HG02798 (cell line): ENCODE measurements around the gene PURA.
A peak's percentile ranks its signal among the peaks of the same experiment; 100 is the strongest.
"Not testable (repeated sequence)": the region's sequence is repeated elsewhere in the genome, so short reads cannot be mapped to it uniquely, and the experiment has no call there.

Experiments used
- ATAC-seq: cut with Tn5 transposase; IDR thresholded peaks from one replicate; pipeline ENCODE4 v1.9.1; 2021; ENCODE audit warnings: mild to moderate bottlenecking; ENCODE audit not compliant: unreplicated experiment, poor library complexity

PURA gene

DNA sequence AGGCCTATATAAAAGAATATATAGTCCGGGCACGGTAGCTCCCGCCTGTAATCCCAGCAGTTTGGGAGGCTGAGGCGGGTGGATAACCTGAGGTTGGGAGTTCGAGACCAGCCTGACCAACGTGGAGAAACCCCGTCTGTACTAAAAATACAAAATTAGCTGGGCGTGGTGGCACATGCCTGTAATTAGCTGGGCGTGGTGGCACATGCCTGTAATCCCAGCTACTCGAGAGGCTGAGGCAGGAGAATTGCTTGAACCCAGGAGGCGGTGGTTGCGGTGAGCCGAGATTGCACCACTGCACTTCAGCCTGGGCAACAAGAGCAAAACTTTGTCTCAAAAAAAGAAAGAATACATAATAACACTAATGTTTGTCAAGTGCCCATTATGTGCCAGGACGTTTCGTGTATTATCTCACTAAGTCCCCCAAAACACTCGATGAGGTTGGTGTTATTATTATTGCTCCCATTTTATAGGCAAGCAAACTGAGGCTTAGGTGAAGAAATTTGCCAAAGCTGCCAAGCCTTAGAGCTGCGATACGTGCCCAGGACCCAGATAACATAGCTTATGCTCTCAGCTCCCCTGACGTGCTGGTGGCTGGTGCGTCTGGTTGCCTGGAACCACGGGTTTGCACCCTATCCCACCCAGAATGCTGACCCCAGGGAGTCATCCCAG is 40.9 kb downstream of the PURA start:
- not testable (repeated sequence) for ATAC-seq

DNA sequence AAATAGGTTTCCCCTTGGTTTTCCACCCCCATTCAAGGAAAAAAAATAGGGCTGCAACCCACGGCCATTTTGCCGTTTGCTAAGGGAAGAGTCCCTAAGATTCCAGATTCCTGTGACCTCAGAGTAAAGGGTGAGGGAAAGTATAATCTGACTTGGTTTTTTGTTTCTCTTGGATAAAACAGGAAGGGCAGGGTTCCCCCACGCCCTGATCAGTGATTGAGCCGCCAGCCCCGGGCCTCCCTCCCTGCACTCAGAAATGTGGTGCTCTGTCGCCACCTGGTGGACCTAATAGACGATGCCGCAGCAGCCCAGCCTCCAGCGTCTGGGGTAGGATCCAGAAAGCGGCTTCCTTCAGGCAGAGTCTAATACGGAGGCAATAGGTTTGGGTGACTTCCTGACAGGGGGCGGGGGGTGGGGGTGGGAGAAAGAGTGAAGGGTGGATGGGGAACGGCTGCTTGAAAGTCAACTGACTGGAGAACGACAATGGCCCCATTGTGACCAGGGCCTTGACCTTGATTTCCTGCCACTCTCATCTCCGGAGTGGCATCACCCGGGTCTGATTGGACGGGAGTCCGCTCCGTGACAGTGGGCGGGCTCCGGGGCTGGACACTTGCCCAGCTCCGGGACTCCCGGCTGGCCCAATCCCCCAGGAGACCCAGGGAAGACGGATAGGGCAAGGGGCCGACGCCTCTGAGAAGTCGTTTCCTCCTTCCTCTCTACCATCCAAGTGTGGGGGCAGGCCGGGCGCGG is 43.3 kb downstream of the PURA start:
- peak; percentile 97 for ATAC-seq

DNA sequence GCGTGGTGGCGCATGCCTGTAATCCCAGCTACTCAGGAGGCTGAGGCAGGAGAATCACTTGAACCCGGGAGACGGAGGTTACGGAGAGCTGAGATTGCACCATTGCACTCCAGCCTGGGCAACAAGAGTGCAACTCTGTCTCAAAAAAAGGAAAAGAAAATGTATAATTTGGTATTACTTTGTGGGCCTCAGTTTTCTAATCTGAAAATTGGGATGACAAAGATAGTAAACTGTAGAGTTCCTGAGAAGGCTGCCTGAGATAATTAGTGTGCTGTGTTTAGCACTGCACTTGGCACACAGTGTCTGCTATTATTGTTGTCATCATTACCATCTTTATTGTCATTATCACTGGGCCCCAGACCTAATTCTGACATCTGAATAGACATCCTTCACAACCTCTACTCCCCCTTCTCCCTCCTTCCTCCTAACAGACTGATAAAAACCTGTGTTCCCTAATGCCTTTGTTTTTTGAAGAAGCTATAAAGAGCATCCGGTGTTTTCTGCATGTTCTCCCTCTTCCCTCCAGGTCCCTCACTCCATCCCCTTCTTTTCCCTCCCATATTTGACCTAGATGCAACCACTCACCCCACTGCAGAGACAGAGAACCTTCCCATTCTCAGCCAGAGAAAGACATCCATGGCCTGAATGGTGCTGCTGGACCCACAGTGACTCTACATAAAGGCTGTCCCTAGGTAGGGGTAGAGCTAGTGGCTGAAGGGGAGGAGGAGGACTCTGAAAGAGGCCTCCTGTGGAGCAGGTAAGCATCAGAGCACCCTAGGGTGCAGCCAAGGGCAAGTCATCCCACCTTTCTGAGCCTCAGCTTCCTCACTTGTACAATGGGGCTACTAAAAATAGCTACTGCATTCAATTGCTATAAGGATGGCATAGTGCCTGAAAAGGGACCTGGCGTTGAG is 45.4 kb downstream of the PURA start:
- no peak for ATAC-seq

DNA sequence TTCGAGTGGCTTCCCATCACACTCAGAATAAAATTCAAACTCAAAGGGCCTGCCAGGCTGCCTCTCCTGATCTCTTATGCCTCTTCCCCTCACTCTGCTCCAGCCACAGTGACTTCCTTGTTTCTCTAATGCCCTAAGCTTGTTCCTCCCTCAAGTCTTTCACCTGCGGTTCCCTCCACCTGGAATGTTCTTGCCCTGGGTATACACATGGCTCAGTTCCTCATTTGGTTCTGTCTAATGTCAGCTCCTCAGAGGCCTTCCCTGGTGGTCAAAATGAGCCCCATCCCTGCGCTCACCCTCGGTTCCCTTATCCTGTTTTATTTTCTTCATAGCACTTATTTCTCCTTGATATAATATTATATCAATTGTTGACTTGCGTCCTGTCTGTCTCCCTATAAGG is 48.4 kb downstream of the PURA start:
- no peak for ATAC-seq

DNA sequence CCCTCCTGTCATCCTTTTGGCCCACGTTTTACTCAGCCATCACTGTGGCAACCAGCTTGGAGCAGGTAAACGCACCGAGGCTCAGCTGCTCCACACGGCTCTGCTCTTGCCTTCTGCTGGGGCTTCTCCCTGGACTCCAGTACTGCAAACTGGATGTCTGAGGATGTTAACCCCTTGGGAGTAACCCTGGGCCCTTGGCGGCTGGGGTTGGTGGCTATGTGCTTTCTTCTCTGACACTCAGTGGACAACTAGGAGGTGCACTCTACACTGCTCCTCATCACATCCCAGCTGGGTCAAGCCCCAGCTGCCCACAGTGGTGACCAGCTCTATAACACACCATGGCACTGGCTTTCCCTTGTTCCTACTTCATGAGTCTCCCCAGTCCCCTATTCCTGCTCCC is 48.9 kb downstream of the PURA start:
- ATAC-seq = no peak

DNA sequence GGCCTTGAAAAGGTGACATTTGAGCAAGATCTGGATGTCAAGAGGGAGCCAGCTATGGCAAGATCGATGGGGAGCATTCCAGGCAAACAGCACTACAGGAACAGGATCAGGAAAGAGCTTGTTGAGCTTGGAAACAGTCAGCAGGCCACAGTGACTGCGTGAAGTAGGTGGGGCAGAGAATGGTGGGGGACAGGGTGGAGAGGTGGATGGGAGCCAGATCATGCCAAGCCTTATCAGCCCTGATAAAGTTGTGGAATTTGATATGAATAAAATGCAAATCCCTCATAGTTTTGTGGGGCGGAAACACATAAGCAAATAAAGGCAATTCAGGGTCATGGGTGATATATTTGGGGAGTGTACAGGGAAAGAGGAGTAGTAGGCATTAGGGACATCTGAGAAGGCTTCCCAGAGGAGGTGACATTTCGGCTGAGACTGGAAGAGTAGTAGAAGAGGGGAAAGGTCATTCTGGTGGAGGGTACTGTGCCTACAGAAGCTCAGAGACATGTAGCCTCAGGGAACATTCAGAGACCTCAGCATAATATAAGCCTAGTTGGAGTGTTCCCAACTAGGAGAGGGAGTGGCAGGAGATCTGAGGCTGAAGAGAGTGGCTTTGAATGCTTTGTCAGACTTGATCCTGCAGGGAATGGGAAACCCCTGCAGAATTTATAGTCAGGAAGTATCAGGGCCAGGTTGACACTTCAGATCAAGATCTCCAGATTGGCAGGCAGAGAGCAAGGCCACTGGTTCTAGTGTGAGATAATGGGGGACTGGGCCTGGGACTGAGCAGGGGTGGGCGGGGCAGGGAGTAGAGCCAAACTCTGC is 51.4 kb downstream of the PURA start:
- no peak for ATAC-seq

DNA sequence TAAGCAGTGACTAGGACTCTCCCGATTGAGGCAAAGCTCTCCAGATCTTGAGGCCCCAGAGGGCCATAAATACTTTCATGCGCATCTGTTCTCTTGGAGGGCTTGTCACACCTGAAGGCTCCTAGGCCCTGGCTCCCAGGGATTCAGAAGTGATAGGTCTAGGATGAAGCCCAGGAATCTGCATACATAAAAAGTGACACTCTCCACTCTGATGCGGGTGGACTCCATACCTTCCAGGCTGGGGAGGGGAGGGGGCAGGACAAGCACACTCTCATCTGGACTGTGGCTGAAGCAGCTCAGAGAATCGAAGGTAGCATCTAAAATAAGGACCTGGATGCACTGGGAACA is 52.0 kb downstream of the PURA start:
- ATAC-seq = no peak

DNA sequence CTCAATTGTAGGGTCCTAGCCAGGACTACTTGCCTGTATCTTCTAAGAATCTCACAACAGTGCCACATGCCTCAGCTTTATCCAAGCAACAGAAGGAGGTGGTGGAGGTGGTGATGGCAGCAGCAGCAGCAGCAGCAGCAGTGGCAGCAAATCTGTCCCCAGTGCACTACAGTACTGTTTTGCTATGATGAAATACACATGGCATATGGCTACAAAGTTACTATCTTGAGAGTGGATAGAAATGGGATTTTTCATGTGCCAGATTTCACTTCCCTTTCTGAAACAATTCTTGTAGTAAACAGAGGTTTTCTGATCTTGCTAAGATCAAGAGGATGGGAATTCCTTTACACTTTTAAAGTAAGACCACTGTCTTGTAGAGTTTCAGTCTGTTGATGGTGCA is 53.0 kb downstream of the PURA start:
- ATAC-seq = no peak

DNA sequence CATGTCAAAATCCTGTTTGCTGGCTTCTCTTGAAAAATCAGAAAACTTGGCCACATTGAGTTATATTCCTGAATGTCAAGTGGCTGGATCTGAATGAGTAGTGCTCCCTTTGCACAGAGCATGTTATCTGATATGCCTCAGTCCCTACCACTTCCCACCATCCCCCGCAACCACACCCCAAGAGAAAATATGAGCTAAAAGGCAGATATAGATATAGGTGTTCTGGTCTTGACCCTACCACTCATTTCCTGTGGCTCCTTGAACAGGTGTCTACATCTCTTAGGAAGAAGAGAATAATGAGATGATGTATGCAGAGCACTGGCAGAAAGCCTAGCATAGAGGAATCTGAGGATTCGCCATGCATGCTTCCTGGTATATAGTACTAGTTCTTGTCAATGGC is 54.5 kb downstream of the PURA start:
- no peak for ATAC-seq

DNA sequence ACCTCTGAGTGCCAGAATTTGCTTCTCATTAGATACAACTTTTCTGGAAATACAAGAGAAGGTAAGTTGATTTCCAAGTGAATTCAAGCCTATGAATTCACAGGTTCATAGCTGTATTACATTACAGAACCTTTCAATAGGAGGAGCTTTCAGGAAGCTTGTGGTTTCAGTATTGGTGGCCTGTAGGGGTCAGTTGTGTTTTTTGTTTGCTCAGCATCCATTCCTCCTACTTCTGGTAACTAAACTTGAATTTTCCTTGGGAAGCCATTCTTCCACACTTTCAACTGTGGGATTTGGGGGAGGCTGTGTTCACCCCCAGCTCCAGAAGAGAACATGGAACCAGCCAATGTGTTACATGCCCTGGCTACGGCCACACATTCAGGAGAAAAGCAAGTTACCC is 55.5 kb downstream of the PURA start:
- ATAC-seq = no peak

DNA sequence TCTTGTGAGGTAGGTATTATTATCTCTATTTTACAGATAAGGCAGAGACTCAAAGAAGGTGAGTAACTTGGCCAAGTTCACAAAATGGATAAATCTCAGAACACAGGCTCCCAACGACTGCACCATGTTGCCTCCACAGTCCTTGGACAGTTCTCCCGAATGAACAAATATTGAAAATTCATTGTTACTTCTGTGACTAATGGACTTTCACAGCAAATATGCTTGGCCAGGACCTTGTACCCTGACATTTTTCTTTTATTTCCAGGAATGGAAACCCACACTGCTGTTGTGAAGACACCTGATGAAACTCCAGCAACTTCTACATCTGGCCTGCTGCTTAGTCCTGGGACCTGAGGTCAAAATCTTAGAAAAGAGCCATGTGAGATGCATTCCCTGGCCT is 58.6 kb downstream of the PURA start:
- ATAC-seq = no peak

DNA sequence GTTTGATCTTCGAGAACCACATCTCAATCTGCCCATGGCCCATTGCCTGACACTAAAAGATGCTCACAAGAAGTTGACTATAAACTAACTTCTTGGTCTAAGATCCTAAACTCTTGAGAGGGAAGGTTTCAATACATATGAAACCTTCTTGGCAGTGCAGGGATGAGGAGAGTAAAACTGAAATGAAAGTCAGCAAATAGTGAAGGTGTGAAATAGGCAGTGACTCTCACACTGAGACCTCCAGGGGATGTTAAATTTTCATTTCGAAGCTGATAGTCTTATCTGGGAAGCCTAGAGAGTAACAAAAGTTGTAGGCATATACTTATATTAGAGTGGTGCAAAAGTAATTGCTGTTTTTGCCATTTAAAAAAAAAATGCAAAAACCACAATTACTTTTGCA is 60.1 kb downstream of the PURA start:
- no peak for ATAC-seq

DNA sequence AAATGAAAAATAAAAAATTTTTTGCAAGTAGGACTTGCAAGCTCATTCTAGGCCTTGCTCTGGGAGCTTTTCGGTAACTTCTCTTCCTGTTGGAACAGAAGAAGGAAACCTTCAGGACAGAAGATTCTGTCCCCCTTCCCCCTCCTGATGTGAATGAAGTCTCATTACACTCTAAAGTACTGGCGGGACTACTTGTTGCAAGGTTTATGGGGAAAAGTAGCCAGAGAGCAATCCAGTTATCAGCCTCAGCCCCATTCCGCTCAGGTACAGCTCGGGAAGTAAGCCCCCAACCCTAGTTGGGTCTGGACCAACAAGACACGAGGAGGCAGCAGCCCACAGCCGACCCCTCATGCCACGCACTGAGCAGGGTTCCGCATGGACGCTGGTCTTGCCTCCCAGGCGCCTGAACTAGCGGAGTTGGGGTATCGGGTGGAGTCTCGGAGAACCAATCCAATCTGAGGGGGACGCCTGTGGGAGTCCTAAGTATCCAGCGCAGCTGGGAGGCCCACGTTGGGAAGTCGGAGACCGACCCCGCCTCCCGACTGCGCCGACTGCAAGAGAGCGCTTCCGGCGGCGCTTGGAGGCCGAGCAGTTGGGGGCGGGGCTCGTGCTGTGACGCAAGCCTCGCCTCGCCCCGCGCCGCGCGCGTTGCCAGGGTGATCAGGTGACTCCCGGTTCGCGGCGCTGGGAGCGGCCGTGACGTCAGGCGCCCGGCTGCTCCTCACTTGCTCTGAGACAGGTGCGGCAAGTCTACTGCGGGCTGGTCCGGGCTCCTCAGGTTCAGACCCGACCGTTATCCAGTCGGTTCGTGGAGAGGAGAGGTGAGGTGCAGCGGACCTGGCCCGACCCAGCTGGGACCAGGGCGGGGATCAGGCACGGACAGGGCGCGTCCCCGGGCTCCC is 60.8 kb downstream of the PURA start, which contains the start of gene CYSTM1:
Gene CYSTM1, plus strand, starts transcription at position 724 of the 902 bp plus-strand sequence. CDS start 19,278 bp downstream, outside the sequence.
- peak; percentile 96 for ATAC-seq
